Stimulated activated CD8-positive, alpha-beta memory T cell treated with anti-CD3 and anti-CD28 coated beads, Interleukin-12 subunit alpha, Interleukin-12 subunit beta, amount 100 ng/mL, for 4 hours (primary cell): ENCODE measurements around the gene LRTM1.

Experiments used
- DNase-seq: peaks from one replicate; pipeline ENCODE4 v3.0.0-alpha.2; 2020; ENCODE audit warnings: low read depth

The LRTM1 gene

DNA sequence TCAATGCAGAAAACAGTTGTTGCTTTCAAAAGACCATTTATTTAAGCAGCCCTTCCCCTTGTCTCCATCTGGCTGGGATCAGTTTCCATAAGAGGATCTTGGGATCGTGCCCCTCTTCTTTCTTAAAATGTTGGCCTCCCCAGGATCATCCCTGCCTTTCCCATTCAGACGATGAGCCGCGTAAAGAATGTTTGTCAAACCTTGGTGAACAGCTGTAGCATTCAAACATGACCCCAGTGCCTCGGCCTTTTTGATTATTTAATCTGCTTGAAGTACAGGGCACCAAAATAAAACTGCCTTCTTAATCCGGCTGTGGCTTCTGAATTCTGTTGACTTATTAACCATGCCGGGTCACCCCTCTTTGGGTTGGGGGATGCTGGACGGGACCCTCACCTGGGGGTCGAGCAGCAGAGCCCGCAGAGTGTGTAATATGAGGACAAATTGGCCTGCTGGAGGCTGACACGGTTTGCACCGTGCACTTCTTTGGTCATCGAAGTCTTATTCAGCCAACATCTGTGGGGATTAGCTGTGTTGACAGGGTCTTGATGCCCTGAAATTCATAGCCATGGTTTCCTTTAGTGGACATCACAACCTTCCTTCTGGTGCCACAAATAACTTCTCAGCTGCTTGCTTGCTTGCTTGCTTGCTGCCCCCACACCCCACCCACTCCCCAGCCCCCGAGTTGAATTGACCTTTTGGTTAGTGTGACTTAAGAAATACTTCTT, at the start of gene LRTM1:
Gene LRTM1, minus strand, starts transcription at position 14 of the 725 bp plus-strand sequence. CDS start 148 bp downstream, outside the sequence.
- no peak for DNase-seq

DNA sequence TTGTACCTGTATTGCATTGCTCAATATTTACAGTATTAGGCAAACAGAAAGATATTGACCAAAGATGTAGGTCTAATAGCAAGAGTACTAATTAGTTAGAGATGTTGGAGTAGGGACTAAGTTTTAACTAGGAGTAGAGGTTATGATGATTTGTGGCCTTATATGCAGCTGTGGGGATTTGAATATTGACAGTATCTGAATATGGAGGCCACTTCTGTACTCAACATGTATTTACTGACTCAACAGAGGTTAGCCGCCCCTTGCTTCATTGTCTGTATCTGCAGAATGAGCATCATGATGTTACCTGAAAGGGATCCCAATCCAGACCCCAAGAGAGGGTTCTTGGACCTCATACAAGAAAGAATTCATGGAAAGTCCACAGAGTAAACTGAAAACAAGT, 49.6 kb upstream of the LRTM1 start:
- no peak for DNase-seq

DNA sequence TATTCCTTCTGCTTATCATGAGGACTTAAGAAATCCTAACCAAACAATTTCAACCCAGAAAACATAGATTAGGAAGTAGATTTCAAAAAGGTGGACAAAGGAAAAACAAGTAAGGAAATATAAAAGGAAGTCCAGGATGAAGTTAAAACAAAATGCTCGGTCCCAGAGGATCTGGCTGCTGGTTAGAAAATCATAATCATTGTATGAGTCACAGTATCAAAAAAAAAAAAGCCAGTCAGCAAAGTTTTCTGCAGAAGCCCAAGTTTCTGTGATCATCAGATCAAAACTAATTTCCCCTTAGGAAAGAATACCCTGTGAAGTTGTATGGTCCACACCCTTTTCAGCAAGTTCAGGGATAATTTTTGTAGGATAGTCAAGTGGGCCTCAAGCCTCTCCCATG, 43.0 kb upstream of the LRTM1 start:
- no peak for DNase-seq

DNA sequence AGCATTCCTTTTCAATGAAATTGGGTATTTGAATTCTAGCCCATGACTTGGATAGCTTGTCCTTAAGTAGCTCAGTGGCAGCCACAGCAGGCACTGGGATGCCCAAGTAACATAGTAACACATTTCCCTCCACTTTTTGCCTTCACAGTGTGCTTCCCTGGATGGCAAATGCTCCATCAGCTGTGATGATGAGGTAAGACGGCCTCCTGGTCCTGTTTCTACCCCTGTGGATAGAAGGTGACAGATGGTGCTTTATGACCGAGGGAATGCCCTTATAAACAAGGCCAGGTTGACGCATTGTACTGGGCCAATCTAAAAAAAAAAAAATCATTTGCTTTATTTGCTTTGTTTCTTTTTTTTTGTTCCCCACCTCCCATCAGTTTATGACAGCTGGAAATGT, 41.8 kb upstream of the LRTM1 start:
- DNase-seq, result no peak

DNA sequence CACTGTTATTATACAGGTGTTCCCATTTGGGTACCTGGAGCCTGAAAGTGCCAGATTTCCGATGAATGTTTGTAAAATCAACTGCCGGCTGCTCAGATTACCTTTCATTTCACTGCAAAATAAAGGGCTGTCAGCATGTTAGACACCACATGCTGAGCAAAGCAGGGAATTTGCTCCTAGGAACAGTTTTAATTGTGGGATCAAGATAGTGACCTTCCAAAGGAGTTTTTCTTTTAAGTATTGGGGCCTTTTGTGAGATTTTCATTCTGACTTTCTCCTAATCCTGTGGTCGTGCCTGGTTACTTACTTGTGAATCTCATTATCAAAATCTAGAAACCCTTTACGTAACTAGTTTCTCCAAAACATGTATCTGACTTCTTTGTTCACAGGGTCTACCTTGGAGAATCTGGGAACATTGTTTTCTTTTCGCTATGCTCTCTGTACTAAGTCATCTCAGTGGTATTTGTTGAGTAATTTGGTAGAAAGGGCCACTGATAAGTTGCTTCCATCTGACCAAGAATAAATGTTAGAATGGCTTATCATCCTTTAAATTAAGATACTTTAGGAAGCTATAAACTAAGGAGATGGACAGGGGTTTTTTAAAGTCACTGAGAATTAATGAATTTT, 40.8 kb upstream of the LRTM1 start:
- no peak for DNase-seq

DNA sequence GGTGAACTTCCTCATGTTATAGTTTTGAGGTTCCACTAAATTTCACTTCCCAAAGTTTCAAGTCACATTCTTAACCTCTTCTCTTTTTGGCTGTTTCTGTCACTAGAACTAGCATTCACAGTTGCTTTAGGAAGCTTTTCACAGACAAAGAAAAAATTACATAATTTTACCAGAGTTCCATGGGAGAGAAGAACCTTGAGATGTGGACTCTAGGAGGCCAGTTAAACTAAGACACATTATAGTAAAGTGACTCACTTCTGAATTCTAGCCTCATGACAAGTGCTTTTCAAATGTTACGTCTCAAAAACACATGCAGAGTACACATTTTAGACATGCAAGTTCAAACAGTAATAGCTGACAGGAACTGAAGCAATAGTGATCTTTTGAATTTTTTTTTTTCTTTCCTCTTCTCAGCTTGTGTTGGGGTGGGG, 39.9 kb upstream of the LRTM1 start:
- no peak for DNase-seq

DNA sequence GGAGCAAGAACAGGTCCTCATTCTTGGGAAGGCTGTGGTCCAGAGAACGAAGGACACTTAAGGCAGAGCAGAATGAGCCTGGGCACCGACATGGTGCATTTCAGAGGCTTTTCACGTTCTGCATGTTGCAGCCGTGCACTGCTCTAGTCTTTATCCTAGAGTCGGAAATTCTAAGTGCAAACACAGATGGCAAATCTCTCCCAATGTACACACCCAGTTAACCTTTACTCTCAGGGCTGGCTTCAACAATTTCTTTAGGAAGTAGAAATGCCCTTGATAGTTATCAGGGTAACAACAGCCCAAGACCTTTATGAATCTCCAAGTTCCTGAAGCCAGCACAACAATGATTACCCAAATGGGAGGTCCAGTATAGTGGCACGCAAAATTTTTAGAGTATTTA, 39.1 kb upstream of the LRTM1 start:
- no peak for DNase-seq

DNA sequence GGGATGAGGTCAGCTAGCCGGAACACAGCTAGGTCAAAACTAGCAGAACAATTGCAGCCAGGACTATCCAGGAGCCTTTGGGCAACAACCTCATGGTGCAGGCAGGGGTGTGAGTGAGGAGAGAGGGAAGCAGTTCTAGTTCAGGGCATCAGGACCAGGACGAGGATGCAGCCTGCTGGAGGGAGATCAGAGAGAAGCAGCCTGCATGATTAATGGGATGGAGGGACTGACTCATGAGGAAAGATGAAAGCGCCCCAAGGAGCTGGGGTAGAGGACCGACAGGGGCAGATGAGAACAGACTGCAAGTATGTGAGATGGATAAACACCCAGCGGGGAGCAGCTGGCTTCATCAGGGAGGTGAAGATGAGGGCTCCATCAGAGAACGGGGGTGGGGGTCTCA, 37.9 kb upstream of the LRTM1 start:
- no peak for DNase-seq

DNA sequence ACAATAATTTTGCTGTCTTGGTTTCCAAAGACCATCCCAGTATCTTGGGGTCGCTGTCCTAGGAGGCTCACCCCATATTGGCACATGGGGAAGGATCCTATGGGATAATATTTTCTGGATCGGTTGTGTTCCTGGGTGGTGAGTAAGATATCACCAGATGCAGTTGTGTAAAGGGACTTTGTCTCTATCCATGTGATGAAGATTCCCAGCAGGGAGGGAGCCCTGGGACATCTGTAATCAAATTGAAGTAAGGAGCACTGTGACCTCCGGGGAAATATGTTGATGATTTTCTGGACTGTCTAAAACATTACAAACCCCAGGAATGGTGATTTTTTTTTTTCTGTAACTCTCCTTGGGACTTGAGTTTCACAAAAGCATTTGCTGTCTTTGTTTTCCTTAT, 36.2 kb upstream of the LRTM1 start:
- DNase-seq, result no peak

DNA sequence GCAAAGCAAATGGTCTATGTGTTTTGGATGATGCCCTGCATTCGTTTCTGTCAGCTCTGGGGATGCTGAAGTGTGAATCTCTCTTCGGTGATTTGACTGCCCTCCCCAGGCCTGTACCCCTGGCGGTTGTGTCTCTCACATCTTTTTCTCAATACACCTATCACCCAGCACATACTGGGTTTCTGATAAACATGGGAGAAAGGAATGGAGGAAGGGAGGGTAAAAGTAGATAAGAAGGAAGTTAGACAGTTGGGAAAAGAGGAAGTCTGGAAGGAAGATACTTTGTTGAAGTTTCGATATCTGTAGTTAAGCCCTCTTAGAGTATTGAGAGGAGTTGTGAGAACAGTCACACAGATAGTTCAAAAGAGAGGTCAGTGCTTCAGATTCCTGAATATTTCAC, 35.8 kb upstream of the LRTM1 start:
- no peak for DNase-seq

DNA sequence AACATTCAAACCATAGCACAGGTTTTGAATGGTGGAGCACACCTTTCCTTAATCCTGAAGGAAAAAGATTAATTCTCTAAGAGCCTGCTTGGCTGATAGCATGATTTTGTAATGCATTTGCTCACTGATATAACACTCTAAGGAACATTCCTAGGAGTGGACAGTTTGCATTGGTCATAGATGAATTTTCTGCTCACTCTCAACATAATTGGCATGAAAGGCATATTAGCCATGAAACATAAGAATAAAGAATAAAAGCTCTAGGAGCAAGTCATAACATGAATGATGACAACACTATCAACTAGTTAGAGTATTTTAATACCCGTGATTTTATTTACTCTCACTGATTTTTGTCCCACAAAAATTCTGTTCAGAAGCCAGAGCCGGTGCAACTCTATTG, 34.3 kb upstream of the LRTM1 start:
- DNase-seq, result no peak

DNA sequence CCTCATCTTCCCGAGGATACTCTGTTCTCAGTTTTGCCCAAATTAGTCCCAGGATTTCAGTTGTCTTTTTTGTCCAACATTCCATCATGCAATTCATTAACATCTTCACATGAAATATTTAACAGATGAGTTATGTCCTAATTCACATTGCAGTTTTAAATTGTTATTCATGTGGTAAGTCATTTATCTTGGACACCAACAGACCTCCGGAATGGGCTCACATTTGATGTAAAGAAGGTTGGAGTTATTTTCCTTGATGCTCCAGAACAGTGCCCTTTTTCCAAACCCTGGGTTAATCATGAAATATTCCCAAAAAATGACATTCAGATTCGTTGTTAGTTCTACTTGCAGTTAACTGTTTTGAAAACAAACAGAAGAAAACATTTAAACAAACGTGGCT, 32.8 kb upstream of the LRTM1 start:
- no peak for DNase-seq

DNA sequence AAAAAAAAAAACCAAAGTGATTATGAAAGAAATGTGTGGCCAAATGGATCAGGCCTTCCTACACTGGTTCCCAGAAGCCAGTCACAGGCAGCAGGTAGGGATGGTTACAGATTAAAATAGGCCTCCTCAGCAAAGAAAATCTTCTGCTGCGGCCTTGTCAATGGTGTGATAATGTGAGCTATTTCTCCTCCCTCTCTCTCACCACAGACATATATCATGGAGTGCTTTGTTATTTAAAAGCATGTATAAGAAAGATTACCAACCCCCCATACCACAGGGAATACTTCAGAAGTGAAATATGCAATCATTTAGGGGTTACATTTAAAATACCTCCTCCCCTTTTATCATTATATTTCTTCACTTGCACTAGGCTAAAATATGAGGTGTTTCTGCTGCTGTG, 32.2 kb upstream of the LRTM1 start:
- DNase-seq, result no peak

DNA sequence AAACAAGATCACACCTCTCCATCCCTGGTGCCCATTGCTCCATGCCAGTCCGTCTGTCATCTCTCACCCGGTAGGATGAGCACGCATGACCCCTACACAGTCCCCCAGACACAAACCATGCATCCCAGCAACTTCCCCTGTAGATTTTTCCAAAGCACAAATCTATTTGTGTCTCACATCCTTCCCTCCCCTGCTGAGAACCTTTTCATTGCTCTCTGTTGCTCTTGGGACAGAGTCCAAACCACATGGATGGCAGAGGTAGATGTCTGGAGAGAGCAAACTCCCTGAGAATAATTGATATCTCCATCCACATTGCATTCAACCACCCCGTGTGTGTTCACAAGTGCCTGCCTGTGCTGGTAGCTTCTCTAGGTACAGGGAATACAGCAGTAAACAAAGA, 29.9 kb upstream of the LRTM1 start:
- DNase-seq, result no peak

DNA sequence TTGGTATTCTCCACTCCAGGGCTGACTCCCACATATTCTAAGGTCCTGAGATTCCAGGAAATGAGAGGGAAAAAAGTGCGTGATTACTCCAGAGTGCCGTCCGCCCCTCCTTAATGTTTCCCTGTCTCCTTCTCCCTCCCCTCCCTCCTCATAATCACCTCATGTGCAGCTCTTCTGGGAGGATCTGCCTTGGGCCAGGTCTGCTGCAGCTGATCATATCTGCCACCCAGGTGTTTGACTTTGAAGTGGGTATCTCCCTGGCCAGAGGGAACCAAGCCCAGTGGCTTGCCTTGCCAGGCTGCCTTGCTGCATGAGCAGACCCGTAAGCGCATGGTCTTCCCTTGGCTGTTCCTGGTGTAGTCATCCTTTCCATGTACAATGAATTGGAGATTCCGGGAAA, 28.1 kb upstream of the LRTM1 start:
- no peak for DNase-seq

DNA sequence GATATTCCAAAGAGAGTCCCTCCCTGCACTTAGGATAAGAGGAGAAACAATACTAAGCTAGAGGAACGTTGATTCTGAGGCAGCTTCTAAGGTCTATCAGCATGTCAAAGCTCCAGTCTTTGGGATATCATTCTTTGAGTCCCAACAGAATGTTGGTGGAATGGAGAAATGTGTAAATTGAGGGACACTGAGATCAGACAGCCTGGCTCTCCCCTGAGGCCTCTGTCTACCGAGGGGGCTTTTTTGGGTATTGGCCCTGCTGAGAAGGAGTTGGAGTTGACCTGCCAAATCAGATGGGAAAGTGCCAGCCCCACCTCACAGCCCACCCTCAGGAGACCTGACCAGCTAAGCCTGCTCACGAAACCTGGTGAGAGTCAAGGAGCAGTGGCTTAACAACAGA, 27.6 kb upstream of the LRTM1 start:
- DNase-seq, result no peak

DNA sequence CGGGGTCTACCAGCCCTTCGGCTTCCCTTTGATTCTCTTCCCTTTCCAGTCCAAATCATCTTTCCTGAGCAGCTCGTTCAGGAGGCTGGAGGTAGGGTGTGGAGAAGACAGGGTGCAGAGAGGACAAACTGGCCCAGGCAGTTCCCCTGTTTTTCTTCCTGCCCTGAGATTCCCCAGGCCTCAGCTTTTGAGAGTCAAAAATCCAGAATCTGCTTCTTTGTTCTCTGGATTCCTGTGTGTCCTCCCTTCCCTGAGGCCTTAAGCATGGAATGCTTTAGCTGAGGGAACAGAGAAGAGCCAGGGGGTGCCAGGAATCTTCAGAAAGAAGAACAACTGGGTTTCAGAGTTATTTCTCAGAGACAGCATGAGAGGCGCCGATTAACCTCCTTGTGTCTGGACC, 26.7 kb upstream of the LRTM1 start:
- no peak for DNase-seq

DNA sequence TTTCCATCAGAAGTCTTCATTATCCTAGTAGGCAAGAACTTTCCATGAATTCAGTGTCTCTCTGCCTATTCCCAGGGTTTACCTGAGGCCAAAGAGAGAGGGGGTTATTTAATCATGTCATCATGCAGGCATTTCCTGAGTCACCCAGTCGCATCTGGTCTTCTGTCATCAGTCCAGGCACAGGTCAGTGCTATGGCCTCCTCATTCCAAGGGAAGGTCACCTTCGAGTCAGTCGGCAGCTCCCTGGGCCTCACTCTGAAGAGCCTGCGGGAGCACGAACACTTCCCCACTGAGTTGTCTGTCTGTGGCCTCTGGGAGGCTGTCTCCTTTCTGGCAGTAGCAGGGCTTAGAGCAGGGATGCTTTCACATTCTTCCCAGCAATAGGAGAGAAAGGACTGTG, 26.2 kb upstream of the LRTM1 start:
- no peak for DNase-seq

DNA sequence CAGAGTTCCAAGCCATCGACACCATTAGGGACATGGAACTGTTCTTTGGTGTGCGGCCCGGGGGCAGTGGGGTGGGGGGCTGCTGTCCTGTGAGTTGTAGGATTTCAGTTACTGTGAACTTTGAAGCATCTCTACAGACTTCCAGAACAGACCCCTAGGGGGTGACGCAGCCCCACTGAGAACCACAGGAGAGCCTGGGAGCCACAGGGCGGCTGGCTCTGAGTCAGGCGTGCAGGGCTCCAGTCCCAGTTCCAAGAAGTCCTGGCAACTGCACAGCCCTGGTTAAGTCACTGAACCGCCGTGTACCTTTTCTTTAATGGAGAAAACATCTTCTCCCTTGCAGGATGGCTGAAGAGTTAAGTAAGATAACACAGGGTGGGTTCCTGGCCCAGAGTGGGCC, 23.5 kb upstream of the LRTM1 start:
- DNase-seq, result no peak

DNA sequence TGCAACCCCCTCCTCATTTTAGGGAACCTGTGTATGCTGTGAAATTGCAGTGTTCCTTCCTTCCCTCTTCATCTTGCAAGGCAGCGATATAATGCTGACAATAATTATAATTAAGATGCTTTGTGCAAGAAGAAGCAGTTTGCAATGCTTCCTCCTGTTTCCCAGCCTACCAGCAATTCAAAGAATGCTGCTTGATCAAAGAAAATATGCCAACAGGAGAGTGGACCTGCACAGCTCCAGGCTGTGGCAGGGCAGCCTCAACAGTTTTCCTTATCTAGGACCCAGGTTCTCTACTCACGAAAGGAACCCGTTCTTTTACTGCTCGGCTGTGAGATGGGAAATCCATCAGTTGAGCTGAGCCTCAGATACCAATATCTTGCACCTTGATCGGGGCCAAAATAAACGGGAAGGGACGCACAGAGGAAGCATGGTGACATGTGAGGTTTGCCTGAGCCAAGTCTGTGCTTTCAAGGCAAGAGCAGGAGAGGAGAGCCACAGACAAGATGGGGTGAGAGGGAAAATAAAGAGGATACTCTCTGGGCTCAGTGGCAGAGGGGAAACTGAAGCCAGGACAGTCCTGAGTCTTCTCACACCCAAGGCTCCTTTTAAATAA, 22.6 kb upstream of the LRTM1 start:
- DNase-seq, result no peak

DNA sequence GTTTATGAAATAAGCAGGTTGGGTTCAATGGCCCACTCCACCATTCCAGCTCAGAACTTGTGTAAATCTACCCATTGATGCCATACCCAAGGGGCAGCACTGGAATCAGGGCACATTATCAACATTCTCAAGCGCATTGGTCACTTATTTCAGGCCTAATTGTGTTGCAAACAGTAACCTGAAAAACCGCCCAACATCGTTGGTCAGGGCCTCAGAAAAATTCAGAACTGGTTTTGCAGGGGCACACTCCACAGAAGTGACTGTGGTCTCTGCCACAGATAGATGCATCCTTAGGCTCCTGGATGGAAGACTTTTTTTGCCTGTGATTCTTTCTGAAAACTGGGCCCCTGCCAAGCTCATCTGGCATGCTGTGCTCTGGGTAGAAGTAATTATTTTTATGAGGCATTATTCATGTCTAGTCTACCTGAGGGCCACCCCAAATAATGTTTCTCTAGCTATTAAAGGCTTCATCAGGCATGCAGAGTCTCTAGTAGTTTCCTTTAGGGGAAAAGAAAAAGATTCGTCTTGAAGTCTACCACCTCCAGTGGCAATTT, 21.7 kb upstream of the LRTM1 start:
- DNase-seq, result no peak

DNA sequence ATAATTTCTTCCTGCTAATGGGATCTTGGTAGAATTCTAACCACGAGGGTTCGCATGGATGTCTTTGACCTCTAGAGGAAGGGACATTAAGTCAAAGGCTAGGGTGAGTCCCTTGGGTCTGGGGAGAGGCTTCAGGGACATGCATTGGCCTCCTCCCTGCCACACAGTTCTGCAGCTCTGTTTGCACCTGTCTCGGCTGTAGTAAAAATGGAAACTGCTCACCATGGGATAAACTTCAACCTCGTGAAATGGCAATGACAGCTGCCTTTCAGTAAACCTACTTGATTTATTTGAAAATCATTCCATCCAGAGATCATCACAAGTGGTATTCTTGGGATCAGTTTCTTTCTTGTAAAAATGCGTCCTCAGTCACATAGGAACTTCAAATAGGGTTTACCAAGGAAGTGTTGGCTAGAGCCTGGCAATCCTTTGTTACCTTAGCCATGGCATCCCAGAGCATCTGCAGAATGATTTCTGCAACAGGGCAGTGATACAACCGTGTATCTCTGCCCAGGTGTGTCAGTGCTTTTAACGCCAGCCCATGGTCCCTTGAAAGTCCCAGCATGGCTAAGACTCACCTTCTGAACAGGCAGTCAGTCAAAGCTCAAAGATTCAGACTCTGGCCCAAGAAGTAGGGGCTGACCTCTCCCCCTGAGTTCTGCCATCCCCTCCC, 14.0 kb upstream of the LRTM1 start:
- DNase-seq, result no peak

DNA sequence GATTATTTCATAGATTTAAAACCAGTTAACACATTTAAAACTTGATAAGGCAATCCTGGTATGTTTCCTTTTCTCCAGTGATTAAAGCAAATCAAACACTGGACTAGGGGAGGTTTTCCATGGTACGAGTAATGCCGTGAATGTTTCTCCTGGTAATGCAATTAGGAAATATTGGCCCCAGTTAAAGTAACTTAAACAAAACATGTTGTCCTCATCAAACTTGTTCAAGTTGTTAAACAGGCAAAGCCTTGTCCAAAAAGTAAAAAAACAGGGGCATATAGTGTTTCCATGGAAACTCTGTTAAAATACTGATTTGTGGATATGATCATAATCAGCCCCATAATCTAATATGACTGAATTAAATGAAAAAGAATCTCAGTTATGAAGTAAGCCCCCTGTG, 13.1 kb upstream of the LRTM1 start:
- DNase-seq, result no peak
